Astrocyte (in vitro differentiated cells and primary cell): ENCODE measurements around the gene HECW1. TPM values are rescaled to one million over a fixed set of nuclear protein-coding genes. Genes with fewer than 3 reads are reported as not detected.
A peak's percentile ranks its signal among the peaks of the same experiment; 100 is the strongest.
"Not testable (repeated sequence)": the region's sequence is repeated elsewhere in the genome, so short reads cannot be mapped to it uniquely, and the experiment has no call there.

Experiments
- DNase-seq: peaks from one replicate; pipeline ENCODE4 v3.0.0-alpha.2; 2010; ENCODE audit warnings: low read depth
- FAIRE-seq: peaks from 2 replicates; lab custom pipeline; 2011; peaks lifted over from hg19 to GRCh38; lab: Jason Lieb, UNC
- H2AFZ ChIP-seq: 2 replicates; pipeline ENCODE4 v1.6.0; 2012; ENCODE audit warnings: low read depth, low read length, inconsistent platforms
- H3K27ac ChIP-seq: 2 replicates; pipeline ENCODE4 v1.5.1; 2011; ENCODE audit warnings: low read depth, low read length, inconsistent platforms
- H3K27me3 ChIP-seq: 2 replicates; pipeline ENCODE4 v1.6.0; 2011; ENCODE audit warnings: low read length, inconsistent platforms; ENCODE audit not compliant: insufficient read depth
- H3K36me3 ChIP-seq: 2 replicates; pipeline ENCODE4 v1.5.1; 2011; ENCODE audit warnings: low read length, inconsistent platforms; ENCODE audit not compliant: insufficient read depth
- H3K4me1 ChIP-seq: 2 replicates; pipeline ENCODE4 v1.5.1; 2011; ENCODE audit warnings: low read length, inconsistent platforms; ENCODE audit not compliant: insufficient read depth
- H3K4me2 ChIP-seq: 2 replicates; pipeline ENCODE4 v1.6.0; 2012; ENCODE audit warnings: low read length, inconsistent platforms
- H3K4me3 ChIP-seq: 2 replicates; pipeline ENCODE4 v1.5.1; 2011; ENCODE audit warnings: low read depth, mild to moderate bottlenecking, low read length, inconsistent platforms; ENCODE audit not compliant: insufficient read depth
- H3K79me2 ChIP-seq: 2 replicates; pipeline ENCODE4 v1.6.0; 2012; ENCODE audit warnings: mild to moderate bottlenecking, low read length, inconsistent platforms; ENCODE audit not compliant: insufficient read depth
- H3K9ac ChIP-seq: 2 replicates; pipeline ENCODE4 v1.6.0; 2012; ENCODE audit warnings: mild to moderate bottlenecking, low read length, inconsistent platforms
- H3K9me3 ChIP-seq: 2 replicates; pipeline ENCODE4 v1.5.1; 2012; ENCODE audit warnings: low read depth, mild to moderate bottlenecking, low read length, inconsistent platforms; ENCODE audit not compliant: insufficient read depth
- H4K20me1 ChIP-seq: 2 replicates; pipeline ENCODE4 v1.6.0; 2012; ENCODE audit warnings: low read length, inconsistent platforms; ENCODE audit not compliant: insufficient read depth
- H3K27ac Mint-ChIP-seq: one replicate; pipeline ENCODE4 v1.8.0; 2021; ENCODE audit warnings: mild to moderate bottlenecking, mixed read lengths; ENCODE audit not compliant: unreplicated experiment
- H3K27me3 Mint-ChIP-seq: one replicate; pipeline ENCODE4 v1.8.0; 2021; ENCODE audit warnings: low read depth, mixed read lengths; ENCODE audit not compliant: unreplicated experiment
- H3K36me3 Mint-ChIP-seq: one replicate; pipeline ENCODE4 v1.8.0; 2021; ENCODE audit warnings: low read depth, mixed read lengths; ENCODE audit not compliant: unreplicated experiment
- H3K4me1 Mint-ChIP-seq: one replicate; pipeline ENCODE4 v1.8.0; 2021; ENCODE audit warnings: low read depth, mixed read lengths; ENCODE audit not compliant: unreplicated experiment
- H3K4me3 Mint-ChIP-seq: one replicate; pipeline ENCODE4 v1.8.0; 2021; ENCODE audit warnings: mild to moderate bottlenecking, moderate library complexity, mixed read lengths; ENCODE audit not compliant: unreplicated experiment
- H3K9me3 Mint-ChIP-seq: one replicate; pipeline ENCODE4 v1.8.0; 2021; ENCODE audit warnings: mild to moderate bottlenecking, mixed read lengths; ENCODE audit not compliant: unreplicated experiment
- EZH2 ChIP-seq: IDR thresholded peaks from 2 replicates; pipeline ENCODE4 v1.6.1; 2012; ENCODE audit warnings: mild to moderate bottlenecking, low read length, inconsistent platforms; ENCODE audit not compliant: insufficient read depth
- total RNA-seq: library from RNA; stranded (reverse); gene quantifications from 2 replicates; pipeline ENCODE4 v1.2.1, GENCODE V29; 2021
- TF ChIP-seq, protein P1 (sequence below): IDR thresholded peaks from 2 replicates; pipeline ENCODE4 v1.5.1; 2011; ENCODE audit warnings: low read depth, mild to moderate bottlenecking, inconsistent platforms, low read length, moderate library complexity; ENCODE audit not compliant: insufficient read depth

Gene HECW1
- total RNA-seq, 1 donor from 2014 or later: 3.3 TPM

DNA sequence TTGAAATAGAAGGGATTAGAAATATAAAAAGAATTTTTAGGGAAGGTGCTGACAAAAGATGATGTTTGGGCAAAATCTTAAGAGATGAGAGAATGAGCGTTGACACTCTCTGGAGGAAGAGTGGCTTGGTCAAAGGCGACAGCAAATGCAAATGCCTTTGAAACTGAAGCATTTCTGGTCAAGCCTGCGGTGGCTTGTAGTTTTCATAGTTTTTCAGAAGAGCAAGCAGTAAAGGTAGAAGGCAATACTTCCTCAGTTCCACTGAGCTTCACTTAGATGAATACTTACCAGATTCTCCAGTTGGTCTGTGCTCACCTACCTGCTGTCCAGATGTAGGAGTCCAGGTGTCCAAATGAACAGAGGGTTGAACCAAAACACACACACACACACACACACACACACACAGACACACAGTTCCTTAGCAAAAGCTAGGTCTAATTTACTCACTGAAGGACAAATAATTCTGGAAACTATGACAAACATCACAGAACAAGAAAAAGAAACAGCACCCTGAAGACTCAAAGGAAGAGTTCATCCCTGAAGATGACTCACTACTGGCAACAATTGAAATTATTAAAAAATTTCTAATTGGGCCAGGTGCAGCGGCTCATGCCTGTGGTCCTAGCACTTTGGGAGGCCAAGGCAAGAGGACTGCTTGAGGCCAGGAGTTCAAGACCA is 458.4 kb downstream of the HECW1 start:
- Histone ChIP-seq H4K20me1 (no peaks in the 10 kb centered on the region), H3K4me2 (no peak overlapping the region), H3K27ac (peak overlapping the region; percentile 49), H3K27me3 (no peaks in the 10 kb centered on the region), H3K4me3 (no peak overlapping the region), H3K36me3 (no peaks in the 10 kb centered on the region), H3K79me2 (no peaks in the 10 kb centered on the region), H3K4me1 (peaks cover 24% of the 10 kb centered on the region), H3K9ac (no peak overlapping the region), H2AFZ (no peak overlapping the region), H3K9me3 (no peaks in the 10 kb centered on the region)
- peak overlapping the region; percentile 87 for H3K27ac Mint-ChIP-seq
- no peaks in the 10 kb centered on the region for H3K36me3 Mint-ChIP-seq
- TF ChIP-seq EZH2: no peak
- TF ChIP-seq, protein P1, sequence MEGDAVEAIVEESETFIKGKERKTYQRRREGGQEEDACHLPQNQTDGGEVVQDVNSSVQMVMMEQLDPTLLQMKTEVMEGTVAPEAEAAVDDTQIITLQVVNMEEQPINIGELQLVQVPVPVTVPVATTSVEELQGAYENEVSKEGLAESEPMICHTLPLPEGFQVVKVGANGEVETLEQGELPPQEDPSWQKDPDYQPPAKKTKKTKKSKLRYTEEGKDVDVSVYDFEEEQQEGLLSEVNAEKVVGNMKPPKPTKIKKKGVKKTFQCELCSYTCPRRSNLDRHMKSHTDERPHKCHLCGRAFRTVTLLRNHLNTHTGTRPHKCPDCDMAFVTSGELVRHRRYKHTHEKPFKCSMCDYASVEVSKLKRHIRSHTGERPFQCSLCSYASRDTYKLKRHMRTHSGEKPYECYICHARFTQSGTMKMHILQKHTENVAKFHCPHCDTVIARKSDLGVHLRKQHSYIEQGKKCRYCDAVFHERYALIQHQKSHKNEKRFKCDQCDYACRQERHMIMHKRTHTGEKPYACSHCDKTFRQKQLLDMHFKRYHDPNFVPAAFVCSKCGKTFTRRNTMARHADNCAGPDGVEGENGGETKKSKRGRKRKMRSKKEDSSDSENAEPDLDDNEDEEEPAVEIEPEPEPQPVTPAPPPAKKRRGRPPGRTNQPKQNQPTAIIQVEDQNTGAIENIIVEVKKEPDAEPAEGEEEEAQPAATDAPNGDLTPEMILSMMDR: no peak
- H3K4me3 Mint-ChIP-seq: no peak overlapping the region
- DNase-seq: peak; percentile 38
- H3K4me1 Mint-ChIP-seq: peaks cover 32% of the 10 kb centered on the region
- no peaks in the 10 kb centered on the region for H3K27me3 Mint-ChIP-seq
- no peak for FAIRE-seq
- no peaks in the 10 kb centered on the region for H3K9me3 Mint-ChIP-seq

DNA sequence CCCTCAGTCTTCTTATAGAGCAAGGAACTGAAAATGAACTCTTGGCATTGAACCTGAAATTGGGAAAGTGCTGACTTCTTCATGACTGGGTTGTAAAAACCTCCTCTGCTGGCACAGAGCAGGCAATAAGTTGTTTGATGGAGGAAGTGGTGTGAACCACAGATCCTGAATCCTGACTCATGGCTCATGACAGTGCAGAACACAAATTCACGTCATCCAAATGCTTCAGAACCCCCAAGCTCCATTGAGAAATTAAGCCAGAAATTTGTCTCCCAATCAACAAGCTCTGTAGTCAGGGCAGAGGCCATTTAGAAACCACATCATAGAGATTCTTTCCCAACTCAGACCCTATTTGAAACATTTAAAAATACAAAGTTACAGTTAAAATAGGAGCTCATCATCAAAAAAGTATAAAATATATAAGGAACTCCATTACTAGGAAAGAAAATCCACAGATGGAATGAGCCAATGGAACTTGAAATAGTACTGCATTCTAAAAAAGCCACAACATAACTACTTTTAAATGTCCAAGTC is 460.1 kb downstream of the HECW1 start:
- FAIRE-seq: peak; percentile 97
- no peak overlapping the region for H3K4me3 Mint-ChIP-seq
- no peaks in the 10 kb centered on the region for H3K9me3 Mint-ChIP-seq
- Histone ChIP-seq H3K27ac (peak overlapping the region; percentile 87), H3K9ac (peak overlapping the region; percentile 55), H3K9me3 (no peaks in the 10 kb centered on the region), H3K79me2 (no peaks in the 10 kb centered on the region), H3K4me1 (peaks cover 23% of the 10 kb centered on the region), H3K36me3 (no peaks in the 10 kb centered on the region), H3K4me3 (no peak overlapping the region), H4K20me1 (no peaks in the 10 kb centered on the region), H3K4me2 (peak overlapping the region; percentile 14), H3K27me3 (no peaks in the 10 kb centered on the region), H2AFZ (no peak overlapping the region)
- DNase-seq: peak; percentile 100
- TF ChIP-seq EZH2: no peak
- TF ChIP-seq, protein P1: no peak
- H3K27me3 Mint-ChIP-seq: no peaks in the 10 kb centered on the region
- H3K27ac Mint-ChIP-seq: peak overlapping the region; percentile 98
- H3K36me3 Mint-ChIP-seq: no peaks in the 10 kb centered on the region
- H3K4me1 Mint-ChIP-seq: peaks cover 34% of the 10 kb centered on the region

DNA sequence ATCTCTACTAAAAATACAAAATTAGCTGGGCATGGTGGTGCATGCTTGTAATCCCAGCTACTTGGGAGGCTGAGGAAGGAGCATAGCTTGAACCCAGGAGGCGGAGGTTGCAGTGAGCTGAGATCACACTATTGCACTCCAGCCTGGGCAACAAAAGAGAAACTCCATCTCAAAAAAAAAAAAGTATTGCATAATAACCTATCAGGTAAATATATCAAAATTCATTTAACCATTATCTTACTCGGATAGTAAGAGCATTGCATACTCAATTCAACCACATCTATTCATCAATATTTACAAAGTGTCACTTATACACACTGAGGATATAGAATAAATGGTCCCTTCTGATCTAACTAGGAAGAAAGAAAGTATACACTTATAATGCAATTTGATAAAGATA is 461.4 kb downstream of the HECW1 start:
- not testable (repeated sequence) for H3K4me3 Mint-ChIP-seq, DNase-seq, H2AFZ ChIP-seq, H3K27me3 Mint-ChIP-seq, H3K36me3 Mint-ChIP-seq, H3K9ac ChIP-seq, H3K27me3 ChIP-seq, H3K27ac ChIP-seq, H4K20me1 ChIP-seq, H3K4me3 ChIP-seq, H3K9me3 ChIP-seq, FAIRE-seq, H3K36me3 ChIP-seq, H3K4me2 ChIP-seq, H3K79me2 ChIP-seq, H3K9me3 Mint-ChIP-seq
- Mint-ChIP-seq H3K27ac (peak overlapping the region; percentile 98), H3K4me1 (peaks cover 27% of the 10 kb centered on the region)
- H3K4me1 ChIP-seq: peaks cover 11% of the 10 kb centered on the region
